Coronary artery (tissue), 2 donors: ENCODE results near the gene SMG6.
A peak's percentile ranks its signal among the peaks of the same experiment; 100 is the strongest.

ENCODE experiments used
- DNase-seq: peaks from one replicate; pipeline ENCODE4 v3.0.0-alpha.2; 2017; ENCODE audit warnings: low spot score
- H3K27ac ChIP-seq, 2 donors: fragments of 200-600 bp; sonication (generic); one replicate each; pipeline ENCODE4 v1.5.1; 2016 to 2019
- H3K4me3 ChIP-seq: fragments of 200-600 bp; sonication (generic); 2 replicates; pipeline ENCODE4 v1.5.1; 2016; ENCODE audit warnings: mild to moderate bottlenecking, moderate library complexity
- CTCF ChIP-seq: fragments of 200-600 bp; sonication (generic); IDR thresholded peaks from one replicate; pipeline ENCODE4 v1.5.1; 2019; ENCODE audit warnings: antibody characterized with exemption

SMG6 gene

GRCh38 chr17:2211661-2212399 is 91.8 kb downstream of the SMG6 start:
- Histone ChIP-seq H3K27ac (peak overlapping the region; percentile 81 to 88), H3K4me3 (no peak overlapping the region)
- TF ChIP-seq CTCF, result no peak
- no peak for DNase-seq

- no peak for DNase-seq
- no peak for TF ChIP-seq CTCF
- Histone ChIP-seq H3K4me3 (no peak overlapping the region), H3K27ac (no peak overlapping the region)
Observed at GRCh38 chr17:2210726-2211125, 92.9 kb downstream of the SMG6 start.

DNA sequence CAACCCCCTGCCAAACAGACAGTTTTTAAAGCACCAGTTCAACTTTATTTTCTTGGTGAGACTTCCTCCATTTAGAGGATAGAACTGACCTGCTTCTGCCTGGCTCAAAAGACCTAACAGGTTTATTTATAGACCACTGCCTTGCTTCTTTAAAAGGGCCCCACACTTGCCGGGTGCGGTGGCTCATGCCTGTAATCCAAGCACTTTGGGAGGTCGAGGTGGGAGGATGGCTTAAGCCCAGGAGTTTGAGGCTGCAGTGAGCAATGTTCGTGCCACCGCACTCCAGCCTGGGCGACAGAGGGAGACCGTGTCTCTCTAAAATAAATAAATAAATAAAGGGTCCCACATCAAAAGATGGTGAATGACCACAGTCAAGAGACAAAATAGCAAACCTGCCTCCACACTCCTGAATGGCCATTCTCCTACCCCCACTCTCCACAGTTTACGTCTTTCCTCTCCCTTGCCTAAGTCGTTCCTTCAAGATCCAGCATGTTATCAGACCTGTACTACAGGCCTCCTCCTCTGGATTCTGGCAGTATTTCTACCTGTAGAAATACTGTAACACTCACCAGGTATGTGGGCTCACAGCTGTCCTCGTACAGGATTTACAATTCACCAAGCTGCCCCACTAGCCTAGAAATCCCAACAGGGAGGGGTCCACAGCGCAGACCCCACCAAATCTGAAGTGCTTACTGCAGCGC is 95.6 kb downstream of the SMG6 start:
- no peak for TF ChIP-seq CTCF
- no peak overlapping the region for H3K4me3 ChIP-seq
- DNase-seq, result no peak
- peak overlapping the region in 1 of 2 donors; percentile 8 for H3K27ac ChIP-seq

GRCh38 chr17:2204393-2204792 is 99.2 kb downstream of the SMG6 start:
- no peak for TF ChIP-seq CTCF
- H3K27ac ChIP-seq, result no peak overlapping the region
- DNase-seq, result no peak
- H3K4me3 ChIP-seq, result no peak overlapping the region

DNA sequence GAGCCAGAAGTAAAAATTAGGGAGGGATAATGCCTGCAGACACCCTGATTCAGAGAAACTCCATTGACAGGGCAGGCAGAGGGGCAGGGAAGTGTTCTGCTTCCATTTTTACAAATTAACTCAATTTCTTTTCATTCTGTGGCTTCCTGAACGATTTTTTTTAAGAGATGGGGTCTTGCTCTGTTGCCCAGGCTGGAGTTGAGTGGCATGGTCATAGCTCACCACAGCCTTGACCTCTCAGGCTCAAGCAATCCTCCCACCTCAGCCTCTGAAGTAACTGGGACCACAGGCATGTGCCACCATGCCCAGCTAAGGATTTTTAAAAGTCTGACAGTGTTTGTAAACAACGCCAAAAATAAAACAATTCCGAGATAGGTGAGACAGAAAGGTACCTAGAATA is 99.8 kb downstream of the SMG6 start:
- no peak for TF ChIP-seq CTCF
- Histone ChIP-seq H3K27ac (no peak overlapping the region), H3K4me3 (no peak overlapping the region)
- DNase-seq, result no peak

DNA sequence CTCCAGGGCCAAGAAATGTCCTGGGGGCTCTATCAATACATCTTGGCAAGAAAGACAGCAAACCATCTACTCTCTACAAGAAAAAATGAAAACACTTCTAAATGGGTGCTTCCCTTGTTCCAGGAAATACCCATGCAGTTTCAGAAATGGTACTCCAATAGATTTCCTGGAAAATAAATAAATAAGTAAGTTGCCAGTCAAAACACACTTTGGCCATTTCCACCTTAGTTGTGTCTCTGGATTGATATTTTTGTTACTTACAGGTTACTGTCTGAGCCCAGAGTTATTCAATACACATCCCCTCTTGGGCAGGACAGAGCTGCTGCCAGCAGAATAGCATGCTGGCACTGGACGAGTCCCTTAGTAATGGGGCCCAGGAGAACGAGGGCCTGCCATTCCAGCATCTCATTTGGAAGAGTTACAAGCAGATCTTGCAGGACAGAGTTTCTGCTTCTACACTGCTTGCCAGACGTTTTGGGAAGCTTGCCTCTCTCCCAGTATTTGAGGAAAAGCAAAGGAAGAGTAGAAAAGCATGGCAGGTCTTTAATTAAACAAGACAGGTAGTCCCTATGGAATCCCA is 100.5 kb downstream of the SMG6 start:
- no peak for TF ChIP-seq CTCF
- Histone ChIP-seq H3K4me3 (no peak overlapping the region), H3K27ac (no peak overlapping the region)
- DNase-seq, result no peak
